Panc1 (cell line): ENCODE results near the gene TAGLN2. TPM values are rescaled to one million over a fixed set of nuclear protein-coding genes. Genes with fewer than 3 reads are reported as not detected.

Source experiments
- ATAC-seq: fragments of 200-7000 bp; cut with Tn5 transposase; 2 replicates; pipeline ENCODE4 v1.9.1; 2020; ENCODE audit warnings: mild to moderate bottlenecking, moderate library complexity
- BruUV-seq: library from RNA; stranded (reverse); fragments of 400-500 nt; replicated peaks from 2 replicates; lab custom pipeline; 2021; lab: Mats Ljungman, UMichigan
- CTCF ChIA-PET: fragments of 300-600 bp; sonication (Branson Sonifier 250); formaldehyde crosslinking; loops from one replicate; lab custom pipeline; 2022; ENCODE audit warnings: antibody characterized with exemption; lab: Charles Lee
- POLR2A ChIA-PET: fragments of 300-600 bp; sonication (Branson Sonifier 250); formaldehyde crosslinking; loops from one replicate; lab custom pipeline; 2022; ENCODE audit warnings: antibody characterized with exemption; lab: Charles Lee
- DNase-seq: peaks from one replicate; pipeline ENCODE4 v3.0.0-alpha.2; 2010; ENCODE audit warnings: low read depth, low spot score
- H3K27ac ChIP-seq: 2 replicates; pipeline ENCODE4 v1.5.1; 2011; ENCODE audit warnings: mild to moderate bottlenecking, low read length, inconsistent platforms
- H3K27me3 ChIP-seq: fragments of 200-500 bp; sonication (Bioruptor generic); 2 replicates; pipeline ENCODE4 v1.6.0; 2014; ENCODE audit warnings: low read length, inconsistent platforms; ENCODE audit not compliant: control insufficient read depth, insufficient read depth
- H3K36me3 ChIP-seq: fragments of 200-500 bp; sonication (Bioruptor generic); 2 replicates; pipeline ENCODE4 v1.5.1; 2014; ENCODE audit warnings: inconsistent platforms, mild to moderate bottlenecking, low read length, moderate library complexity; ENCODE audit not compliant: control insufficient read depth, insufficient read depth
- H3K4me1 ChIP-seq: 2 replicates; pipeline ENCODE4 v1.5.1; 2011; ENCODE audit warnings: inconsistent platforms, mild to moderate bottlenecking, low read length, moderate library complexity; ENCODE audit not compliant: control insufficient read depth, insufficient read depth
- H3K4me3 ChIP-seq, 2 experiments: 2 replicates each; pipeline ENCODE4 v1.5.1; 2011 to 2012; ENCODE audit warnings: low read depth in 2 of 2, low read length in 2 of 2, mild to moderate bottlenecking in 2 of 2, inconsistent platforms in 1 of 2, moderate library complexity in 1 of 2
- H3K9me3 ChIP-seq: fragments of 200-500 bp; sonication (Bioruptor generic); 2 replicates; pipeline ENCODE4 v1.5.1; 2014; ENCODE audit warnings: low read depth, mild to moderate bottlenecking, inconsistent platforms, low read length, moderate library complexity; ENCODE audit not compliant: control insufficient read depth, insufficient read depth
- POLR2AphosphoS5 ChIP-seq: IDR thresholded peaks from 2 replicates; pipeline ENCODE4 v1.6.1; 2012; ENCODE audit warnings: mild to moderate bottlenecking, low read depth, low read length, moderate library complexity
- SIN3A ChIP-seq: IDR thresholded peaks from 2 replicates; pipeline ENCODE4 v1.6.1; 2012; ENCODE audit warnings: low read depth, mild to moderate bottlenecking, low read length, moderate library complexity, borderline replicate concordance; ENCODE audit not compliant: insufficient read depth
- TCF7L2 ChIP-seq: IDR thresholded peaks from 2 replicates; pipeline ENCODE4 v1.6.1; 2011; ENCODE audit warnings: mild to moderate bottlenecking, low read depth, low read length, inconsistent platforms
- in situ Hi-C: cut with HindIII; loops from 2 replicates; pipeline ENCODE4 v1.10.0; 2016; ENCODE audit warnings: low sequenced_read_pairs, low pct_unique_long_range_greater_than_20kb
- intact Hi-C: fragments of 100-400 bp; cut with micrococcal nuclease; formaldehyde crosslinking; loops from one replicate; pipeline ENCODE4 v1.10.0; 2022; ENCODE audit not compliant: unreplicated experiment
- total RNA-seq: library from RNA; stranded (reverse); gene quantifications from one replicate; pipeline ENCODE4 v1.2.1, GENCODE V29; 2021; ENCODE audit not compliant: unreplicated experiment
- TF ChIP-seq, protein P1 (sequence below), 2 experiments: IDR thresholded peaks; 2 replicates each; pipeline ENCODE4 v1.6.1; 2011 to 2012; ENCODE audit warnings: low read depth in 2 of 2, control low read depth in 1 of 2, low read length in 1 of 2, mild to moderate bottlenecking in 1 of 2, moderate library complexity in 1 of 2; ENCODE audit not compliant: insufficient read depth in 1 of 2
- TF ChIP-seq, protein P2 (sequence below): fragments of 450-650 bp; IDR thresholded peaks from 2 replicates; pipeline ENCODE4 v1.5.1; 2017; ENCODE audit warnings: mild to moderate bottlenecking

The TAGLN2 gene
- total RNA-seq, 1 experiment from 2014 or later: 474 TPM

DNA sequence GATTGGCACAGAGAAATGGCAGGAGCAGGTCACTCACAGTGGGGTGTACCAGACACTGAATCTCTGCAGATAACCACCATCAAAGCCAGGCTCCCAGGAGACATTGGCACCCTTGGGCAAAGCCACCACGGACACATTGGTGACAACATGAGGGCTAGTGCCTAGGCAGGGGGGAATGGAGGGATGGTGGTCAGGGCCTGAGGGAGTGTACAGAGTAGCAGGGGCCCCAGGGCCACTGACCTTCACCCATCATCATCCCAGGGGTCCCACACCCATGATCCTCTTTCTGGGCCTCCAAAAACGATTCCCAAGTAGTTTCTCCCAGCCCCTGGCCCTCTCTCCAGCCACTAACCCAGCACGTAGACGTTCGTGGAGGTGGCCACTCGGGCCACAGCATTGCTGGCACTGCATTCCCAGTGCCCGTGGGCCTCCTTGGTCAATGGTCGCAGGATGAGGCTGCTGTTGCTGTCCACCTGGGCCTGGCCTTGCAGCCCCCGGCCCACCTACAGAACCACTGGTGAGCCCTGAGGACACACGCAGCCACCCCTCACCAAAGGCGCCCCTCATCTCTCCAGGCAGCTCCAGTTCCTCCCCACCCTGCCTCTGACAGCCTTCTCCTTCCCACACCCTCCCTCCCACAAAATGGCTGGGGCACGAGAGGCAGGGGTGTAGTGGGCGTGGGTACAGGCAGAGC is 5.9 kb upstream of the TAGLN2 start:
- in situ Hi-C loops (no loop called here), intact Hi-C loops (no loop called here)
- H3K4me1 ChIP-seq: peaks cover 3% of the 10 kb centered on the region
- no peaks in the 10 kb centered on the region for H3K27me3 ChIP-seq
- DNase-seq: no peak
- BruUV-seq: no TSS peak
- no peak overlapping the region for H3K27ac ChIP-seq
- POLR2A ChIA-PET: no interaction called here
- H3K36me3 ChIP-seq: no peaks in the 10 kb centered on the region
- CTCF ChIA-PET: interaction anchor here (0.6 to 1.5 kb wide), 2 partner anchors 76 to 777 kb away, joined by 3 to 7 read pairs; no protein-coding TSS in a partner anchor
- H3K9me3 ChIP-seq: no peaks in the 10 kb centered on the region
- TF ChIP-seq TCF7L2: no peak
- TF ChIP-seq POLR2AphosphoS5: no peak
- no peak overlapping the region for H3K4me3 ChIP-seq
- no peak for ATAC-seq

DNA sequence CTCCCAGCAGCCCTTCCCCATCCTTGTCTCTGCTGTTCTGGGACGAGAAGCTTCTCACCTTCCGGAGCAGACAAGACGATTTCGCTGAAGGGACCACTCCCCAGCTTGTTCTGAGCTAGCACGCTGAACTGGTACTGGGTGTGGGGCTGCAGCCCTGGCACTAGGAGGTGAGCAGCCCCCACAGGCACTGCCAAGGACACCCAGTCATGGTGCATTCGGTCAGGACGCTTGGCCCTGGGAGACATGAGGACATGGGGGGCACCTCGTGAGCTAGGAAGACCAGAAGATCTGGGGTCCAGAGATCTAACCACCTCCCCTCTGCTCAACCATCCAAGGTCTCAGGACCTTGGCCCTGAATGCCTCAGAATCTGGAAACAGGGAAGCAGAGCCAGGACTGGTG is 5.3 kb upstream of the TAGLN2 start:
- no peaks in the 10 kb centered on the region for H3K36me3 ChIP-seq
- DNase-seq: no peak
- intact Hi-C loops (no loop called here), in situ Hi-C loops (no loop called here)
- H3K4me1 ChIP-seq: peaks cover 5% of the 10 kb centered on the region; the same call in 1 of the 2 replicates
- TF ChIP-seq, protein P1, sequence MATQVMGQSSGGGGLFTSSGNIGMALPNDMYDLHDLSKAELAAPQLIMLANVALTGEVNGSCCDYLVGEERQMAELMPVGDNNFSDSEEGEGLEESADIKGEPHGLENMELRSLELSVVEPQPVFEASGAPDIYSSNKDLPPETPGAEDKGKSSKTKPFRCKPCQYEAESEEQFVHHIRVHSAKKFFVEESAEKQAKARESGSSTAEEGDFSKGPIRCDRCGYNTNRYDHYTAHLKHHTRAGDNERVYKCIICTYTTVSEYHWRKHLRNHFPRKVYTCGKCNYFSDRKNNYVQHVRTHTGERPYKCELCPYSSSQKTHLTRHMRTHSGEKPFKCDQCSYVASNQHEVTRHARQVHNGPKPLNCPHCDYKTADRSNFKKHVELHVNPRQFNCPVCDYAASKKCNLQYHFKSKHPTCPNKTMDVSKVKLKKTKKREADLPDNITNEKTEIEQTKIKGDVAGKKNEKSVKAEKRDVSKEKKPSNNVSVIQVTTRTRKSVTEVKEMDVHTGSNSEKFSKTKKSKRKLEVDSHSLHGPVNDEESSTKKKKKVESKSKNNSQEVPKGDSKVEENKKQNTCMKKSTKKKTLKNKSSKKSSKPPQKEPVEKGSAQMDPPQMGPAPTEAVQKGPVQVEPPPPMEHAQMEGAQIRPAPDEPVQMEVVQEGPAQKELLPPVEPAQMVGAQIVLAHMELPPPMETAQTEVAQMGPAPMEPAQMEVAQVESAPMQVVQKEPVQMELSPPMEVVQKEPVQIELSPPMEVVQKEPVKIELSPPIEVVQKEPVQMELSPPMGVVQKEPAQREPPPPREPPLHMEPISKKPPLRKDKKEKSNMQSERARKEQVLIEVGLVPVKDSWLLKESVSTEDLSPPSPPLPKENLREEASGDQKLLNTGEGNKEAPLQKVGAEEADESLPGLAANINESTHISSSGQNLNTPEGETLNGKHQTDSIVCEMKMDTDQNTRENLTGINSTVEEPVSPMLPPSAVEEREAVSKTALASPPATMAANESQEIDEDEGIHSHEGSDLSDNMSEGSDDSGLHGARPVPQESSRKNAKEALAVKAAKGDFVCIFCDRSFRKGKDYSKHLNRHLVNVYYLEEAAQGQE (IDR thresholded peaks at IDR 0.05; ENCODE audit: insufficient read depth in 1 of 2, low read depth in 2 of 2, low read length in 1 of 2): no peak
- no peak for TF ChIP-seq SIN3A
- no peak for TF ChIP-seq TCF7L2
- TF ChIP-seq POLR2AphosphoS5: no peak
- TF ChIP-seq, protein P2, sequence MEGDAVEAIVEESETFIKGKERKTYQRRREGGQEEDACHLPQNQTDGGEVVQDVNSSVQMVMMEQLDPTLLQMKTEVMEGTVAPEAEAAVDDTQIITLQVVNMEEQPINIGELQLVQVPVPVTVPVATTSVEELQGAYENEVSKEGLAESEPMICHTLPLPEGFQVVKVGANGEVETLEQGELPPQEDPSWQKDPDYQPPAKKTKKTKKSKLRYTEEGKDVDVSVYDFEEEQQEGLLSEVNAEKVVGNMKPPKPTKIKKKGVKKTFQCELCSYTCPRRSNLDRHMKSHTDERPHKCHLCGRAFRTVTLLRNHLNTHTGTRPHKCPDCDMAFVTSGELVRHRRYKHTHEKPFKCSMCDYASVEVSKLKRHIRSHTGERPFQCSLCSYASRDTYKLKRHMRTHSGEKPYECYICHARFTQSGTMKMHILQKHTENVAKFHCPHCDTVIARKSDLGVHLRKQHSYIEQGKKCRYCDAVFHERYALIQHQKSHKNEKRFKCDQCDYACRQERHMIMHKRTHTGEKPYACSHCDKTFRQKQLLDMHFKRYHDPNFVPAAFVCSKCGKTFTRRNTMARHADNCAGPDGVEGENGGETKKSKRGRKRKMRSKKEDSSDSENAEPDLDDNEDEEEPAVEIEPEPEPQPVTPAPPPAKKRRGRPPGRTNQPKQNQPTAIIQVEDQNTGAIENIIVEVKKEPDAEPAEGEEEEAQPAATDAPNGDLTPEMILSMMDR: no peak
- POLR2A ChIA-PET: no interaction called here
- no TSS peak for BruUV-seq
- H3K4me3 ChIP-seq: no peak overlapping the region
- no peaks in the 10 kb centered on the region for H3K27me3 ChIP-seq
- CTCF ChIA-PET: interaction anchor here (0.6 kb wide), 1 partner anchor 776 kb away, joined by 3 read pairs; no protein-coding TSS in a partner anchor
- no peak for ATAC-seq
- H3K9me3 ChIP-seq: no peaks in the 10 kb centered on the region
- no peak overlapping the region for H3K27ac ChIP-seq

DNA sequence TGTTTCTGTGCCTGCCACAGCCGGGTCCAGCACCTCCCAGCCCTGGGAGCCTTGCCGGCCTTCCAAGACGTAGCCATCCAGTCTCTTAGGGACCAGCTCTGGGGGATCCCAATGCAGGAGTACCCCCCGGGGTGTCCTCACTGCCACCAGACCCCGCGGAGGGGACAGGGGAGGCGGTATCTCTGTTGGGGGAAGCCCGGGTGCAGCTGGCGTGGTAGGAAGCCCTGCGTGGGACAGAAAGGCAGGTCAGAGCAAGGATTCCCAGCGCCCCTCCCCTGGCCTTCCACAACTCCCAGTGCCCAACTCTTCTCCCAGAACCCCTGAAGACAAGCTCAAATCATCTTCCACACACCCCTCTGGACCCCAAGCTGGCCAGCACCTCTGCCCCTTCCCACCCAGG is 4.9 kb upstream of the TAGLN2 start:
- no TSS peak for BruUV-seq
- no peak for TF ChIP-seq POLR2AphosphoS5
- no peak for TF ChIP-seq SIN3A
- no peak for TF ChIP-seq TCF7L2
- TF ChIP-seq, protein P1 (IDR thresholded peaks at IDR 0.05; ENCODE audit: insufficient read depth in 1 of 2, low read depth in 2 of 2, low read length in 1 of 2): no peak
- TF ChIP-seq, protein P2: no peak
- intact Hi-C loops (no loop called here), in situ Hi-C loops (no loop called here)
- H3K36me3 ChIP-seq: no peaks in the 10 kb centered on the region
- no peak overlapping the region for H3K27ac ChIP-seq
- H3K27me3 ChIP-seq: no peaks in the 10 kb centered on the region
- no peak for DNase-seq
- POLR2A ChIA-PET: no interaction called here
- no peaks in the 10 kb centered on the region for H3K9me3 ChIP-seq
- H3K4me1 ChIP-seq: peaks cover 6% of the 10 kb centered on the region; the same call in 1 of the 2 replicates
- H3K4me3 ChIP-seq: no peak overlapping the region
- CTCF ChIA-PET: interaction anchor here (0.6 kb wide), 1 partner anchor 776 kb away, joined by 3 read pairs; no protein-coding TSS in a partner anchor
- no peak for ATAC-seq
